K562 (cell line): Measurements from ENCODE around the gene PACSIN2. TPM values are rescaled to one million over a fixed set of nuclear protein-coding genes. Genes with fewer than 3 reads are reported as not detected.

Experiments used
- CBFA2T3 ChIP-seq: fragments of 450-650 bp; IDR thresholded peaks from 2 replicates; pipeline ENCODE4 v1.6.1; 2017
- CEBPB ChIP-seq: fragments of 450-650 bp; IDR thresholded peaks from 2 replicates; pipeline ENCODE4 v1.6.1; 2016; ENCODE audit warnings: missing genetic modification characterization, missing compliant biosample characterization
- DPF2 ChIP-seq: fragments of 450-650 bp; IDR thresholded peaks from 2 replicates; pipeline ENCODE4 v1.6.1; 2016
- FOXK2 ChIP-seq, 2 experiments: fragments of 450-650 bp; IDR thresholded peaks in 1 of 2; conservative IDR thresholded peaks in 1 of 2; 2 replicates each; pipeline ENCODE4 v1.6.1; 2016; ENCODE audit warnings: low read depth in 2 of 2, mild to moderate bottlenecking in 1 of 2
- HDAC1 ChIP-seq, 2 experiments: fragments of 450-650 bp; IDR thresholded peaks; 2 replicates each; pipeline ENCODE4 v1.6.1; 2016 to 2017; ENCODE audit warnings: inconsistent platforms in 1 of 2, mild to moderate bottlenecking in 1 of 2, moderate library complexity in 1 of 2
- HDAC2 ChIP-seq: fragments of 450-650 bp; IDR thresholded peaks from 2 replicates; pipeline ENCODE4 v1.6.1; 2016; ENCODE audit warnings: mild to moderate bottlenecking
- NCOR1 ChIP-seq: fragments of 450-650 bp; IDR thresholded peaks from 2 replicates; pipeline ENCODE4 v1.6.1; 2016; ENCODE audit warnings: mild to moderate bottlenecking, moderate library complexity
- TFAP4 ChIP-seq: sonication (generic); formaldehyde crosslinking; IDR thresholded peaks from 2 replicates; pipeline ENCODE4 v1.8.0; 2022; ENCODE audit warnings: missing genetic modification reagents, mild to moderate bottlenecking, moderate library complexity, borderline replicate concordance
- polyA plus RNA-seq, 8 experiments: library from polyadenylated mRNA; depleted of rRNA in 4 of 8; stranded (reverse) in 5 of 8; unstranded in 3 of 8; fragments of >200 nt; fragmentation: Nextera tagmentation in 2 of 8; fragmentation: Illumina TruSeq in 1 of 8; extraction: Ambion mirVana in 2 of 8; extraction: Trizol in 1 of 8; gene quantifications; 2 replicates each; pipeline versions ENCODE4 v1.2.1 to v1.2.3, GENCODE V29; 2011 to 2014; ENCODE audit warnings: inconsistent platforms in 1 of 8, missing spikeins in 1 of 8
- total RNA-seq, 7 experiments: library from RNA; depleted of rRNA in 6 of 7; stranded (reverse); fragments of >200 nt in 6 of 7; fragmentation: Illumina TruSeq in 2 of 7; extraction: Trizol in 2 of 7; gene quantifications; 2 replicates each; pipeline versions ENCODE4 v1.2.1 to v1.2.3, GENCODE V29; 2011 to 2021; ENCODE audit warnings: low replicate concordance in 1 of 7
- TF ChIP-seq, protein P1 (sequence below), 2 experiments: IDR thresholded peaks; 2 replicates each; pipeline ENCODE4 v1.6.1; 2012; ENCODE audit warnings: improper control_type of control experiment in 2 of 2, low read depth in 2 of 2, low read length in 2 of 2, borderline replicate concordance in 1 of 2
- TF ChIP-seq, protein P2 (sequence below), 3 experiments: fragments of 200-800 bp in 1 of 3; fragments of 250-450 bp in 1 of 3; fragments of 450-650 bp in 1 of 3; sonication (Bioruptor Pico) in 1 of 3; sonication (Bioruptor generic) in 1 of 3; formaldehyde crosslinking in 1 of 3; IDR thresholded peaks; 2 replicates each; pipeline versions ENCODE4 v1.6.1 to v1.8.0; 2016 to 2022; ENCODE audit warnings: mild to moderate bottlenecking in 2 of 3, missing genetic modification characterization in 2 of 3, missing compliant biosample characterization in 1 of 3, moderate library complexity in 1 of 3
- TF ChIP-seq, protein P3 (sequence below): fragments of 450-650 bp; IDR thresholded peaks from 2 replicates; pipeline ENCODE4 v1.6.1; 2017; ENCODE audit warnings: antibody characterized with exemption, mild to moderate bottlenecking
- TF ChIP-seq, protein P4 (sequence below), 2 experiments: fragments of 450-650 bp in 1 of 2; sonication (generic) in 1 of 2; formaldehyde crosslinking in 1 of 2; IDR thresholded peaks in 1 of 2; conservative IDR thresholded peaks in 1 of 2; 2 replicates each; pipeline versions ENCODE4 v1.6.1 to v1.8.1; 2016 to 2023; ENCODE audit warnings: mild to moderate bottlenecking in 2 of 2, moderate library complexity in 2 of 2, inconsistent platforms in 1 of 2, missing genetic modification reagents in 1 of 2

PACSIN2 gene
- total and polyA plus RNA-seq, 9 of the 15 experiments (the other 6 are each of a cell fraction or from before 2014, with no cell fraction given), result 0.45 to 45.1 (median 23.9) TPM

DNA sequence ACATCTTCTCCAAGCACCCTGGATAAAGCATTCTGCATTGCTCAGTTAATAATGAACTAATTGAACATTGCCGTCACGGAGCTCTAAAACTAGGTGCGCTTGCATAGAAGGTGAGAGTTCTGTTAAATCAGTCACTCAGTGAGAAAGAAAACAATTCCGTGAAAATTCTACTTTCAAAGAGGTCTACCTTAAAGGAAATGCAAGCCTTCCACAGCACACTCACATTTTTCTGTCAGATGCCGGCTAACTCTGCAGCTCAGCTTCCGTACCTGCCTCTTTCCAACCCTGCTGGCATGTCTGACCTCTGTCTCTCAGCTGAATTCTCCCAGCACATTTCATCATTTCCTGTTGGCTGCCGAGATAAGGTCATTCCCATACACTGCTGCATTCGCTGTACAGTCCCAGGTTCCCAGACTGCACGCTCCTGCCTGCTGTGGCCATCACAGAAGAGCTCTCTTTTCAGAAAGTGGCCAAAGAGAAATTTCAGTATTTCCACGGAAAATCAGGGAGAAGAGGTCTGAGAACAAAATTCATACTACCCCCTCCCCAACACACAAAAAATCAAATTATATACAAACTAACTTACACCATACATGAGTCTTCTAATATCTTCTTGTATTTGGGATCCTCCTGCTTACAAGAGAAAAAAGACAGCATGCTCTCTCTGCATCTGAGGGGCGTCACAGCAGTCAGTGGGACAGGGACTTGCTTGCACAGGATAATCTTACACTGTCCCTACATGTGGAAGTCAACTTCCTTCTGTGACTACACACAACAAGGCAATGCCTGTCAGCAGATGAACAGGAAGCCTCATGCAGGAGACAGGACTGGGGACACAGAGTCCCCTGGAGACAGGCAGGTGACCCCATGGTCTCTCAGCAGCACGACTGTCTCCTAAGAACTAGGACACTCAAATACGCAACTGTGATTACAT is 55.1 kb downstream of the PACSIN2 start (continued):
- TF ChIP-seq, protein P1, sequence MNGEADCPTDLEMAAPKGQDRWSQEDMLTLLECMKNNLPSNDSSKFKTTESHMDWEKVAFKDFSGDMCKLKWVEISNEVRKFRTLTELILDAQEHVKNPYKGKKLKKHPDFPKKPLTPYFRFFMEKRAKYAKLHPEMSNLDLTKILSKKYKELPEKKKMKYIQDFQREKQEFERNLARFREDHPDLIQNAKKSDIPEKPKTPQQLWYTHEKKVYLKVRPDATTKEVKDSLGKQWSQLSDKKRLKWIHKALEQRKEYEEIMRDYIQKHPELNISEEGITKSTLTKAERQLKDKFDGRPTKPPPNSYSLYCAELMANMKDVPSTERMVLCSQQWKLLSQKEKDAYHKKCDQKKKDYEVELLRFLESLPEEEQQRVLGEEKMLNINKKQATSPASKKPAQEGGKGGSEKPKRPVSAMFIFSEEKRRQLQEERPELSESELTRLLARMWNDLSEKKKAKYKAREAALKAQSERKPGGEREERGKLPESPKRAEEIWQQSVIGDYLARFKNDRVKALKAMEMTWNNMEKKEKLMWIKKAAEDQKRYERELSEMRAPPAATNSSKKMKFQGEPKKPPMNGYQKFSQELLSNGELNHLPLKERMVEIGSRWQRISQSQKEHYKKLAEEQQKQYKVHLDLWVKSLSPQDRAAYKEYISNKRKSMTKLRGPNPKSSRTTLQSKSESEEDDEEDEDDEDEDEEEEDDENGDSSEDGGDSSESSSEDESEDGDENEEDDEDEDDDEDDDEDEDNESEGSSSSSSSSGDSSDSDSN (IDR thresholded peaks at IDR 0.05; ENCODE audit: borderline replicate concordance in 1 of 2, low read depth in 2 of 2, low read length in 2 of 2), result no peak
- TF ChIP-seq, protein P2, sequence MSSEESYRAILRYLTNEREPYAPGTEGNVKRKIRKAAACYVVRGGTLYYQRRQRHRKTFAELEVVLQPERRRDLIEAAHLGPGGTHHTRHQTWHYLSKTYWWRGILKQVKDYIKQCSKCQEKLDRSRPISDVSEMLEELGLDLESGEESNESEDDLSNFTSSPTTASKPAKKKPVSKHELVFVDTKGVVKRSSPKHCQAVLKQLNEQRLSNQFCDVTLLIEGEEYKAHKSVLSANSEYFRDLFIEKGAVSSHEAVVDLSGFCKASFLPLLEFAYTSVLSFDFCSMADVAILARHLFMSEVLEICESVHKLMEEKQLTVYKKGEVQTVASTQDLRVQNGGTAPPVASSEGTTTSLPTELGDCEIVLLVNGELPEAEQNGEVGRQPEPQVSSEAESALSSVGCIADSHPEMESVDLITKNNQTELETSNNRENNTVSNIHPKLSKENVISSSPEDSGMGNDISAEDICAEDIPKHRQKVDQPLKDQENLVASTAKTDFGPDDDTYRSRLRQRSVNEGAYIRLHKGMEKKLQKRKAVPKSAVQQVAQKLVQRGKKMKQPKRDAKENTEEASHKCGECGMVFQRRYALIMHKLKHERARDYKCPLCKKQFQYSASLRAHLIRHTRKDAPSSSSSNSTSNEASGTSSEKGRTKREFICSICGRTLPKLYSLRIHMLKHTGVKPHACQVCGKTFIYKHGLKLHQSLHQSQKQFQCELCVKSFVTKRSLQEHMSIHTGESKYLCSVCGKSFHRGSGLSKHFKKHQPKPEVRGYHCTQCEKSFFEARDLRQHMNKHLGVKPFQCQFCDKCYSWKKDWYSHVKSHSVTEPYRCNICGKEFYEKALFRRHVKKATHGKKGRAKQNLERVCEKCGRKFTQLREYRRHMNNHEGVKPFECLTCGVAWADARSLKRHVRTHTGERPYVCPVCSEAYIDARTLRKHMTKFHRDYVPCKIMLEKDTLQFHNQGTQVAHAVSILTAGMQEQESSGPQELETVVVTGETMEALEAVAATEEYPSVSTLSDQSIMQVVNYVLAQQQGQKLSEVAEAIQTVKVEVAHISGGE (CRISPR knock-in tag; IDR thresholded peaks at IDR 0.05), result peak in 1 of 3 experiments; percentile 40; a peak in 1 of 6 replicates
- TF ChIP-seq, protein P3, sequence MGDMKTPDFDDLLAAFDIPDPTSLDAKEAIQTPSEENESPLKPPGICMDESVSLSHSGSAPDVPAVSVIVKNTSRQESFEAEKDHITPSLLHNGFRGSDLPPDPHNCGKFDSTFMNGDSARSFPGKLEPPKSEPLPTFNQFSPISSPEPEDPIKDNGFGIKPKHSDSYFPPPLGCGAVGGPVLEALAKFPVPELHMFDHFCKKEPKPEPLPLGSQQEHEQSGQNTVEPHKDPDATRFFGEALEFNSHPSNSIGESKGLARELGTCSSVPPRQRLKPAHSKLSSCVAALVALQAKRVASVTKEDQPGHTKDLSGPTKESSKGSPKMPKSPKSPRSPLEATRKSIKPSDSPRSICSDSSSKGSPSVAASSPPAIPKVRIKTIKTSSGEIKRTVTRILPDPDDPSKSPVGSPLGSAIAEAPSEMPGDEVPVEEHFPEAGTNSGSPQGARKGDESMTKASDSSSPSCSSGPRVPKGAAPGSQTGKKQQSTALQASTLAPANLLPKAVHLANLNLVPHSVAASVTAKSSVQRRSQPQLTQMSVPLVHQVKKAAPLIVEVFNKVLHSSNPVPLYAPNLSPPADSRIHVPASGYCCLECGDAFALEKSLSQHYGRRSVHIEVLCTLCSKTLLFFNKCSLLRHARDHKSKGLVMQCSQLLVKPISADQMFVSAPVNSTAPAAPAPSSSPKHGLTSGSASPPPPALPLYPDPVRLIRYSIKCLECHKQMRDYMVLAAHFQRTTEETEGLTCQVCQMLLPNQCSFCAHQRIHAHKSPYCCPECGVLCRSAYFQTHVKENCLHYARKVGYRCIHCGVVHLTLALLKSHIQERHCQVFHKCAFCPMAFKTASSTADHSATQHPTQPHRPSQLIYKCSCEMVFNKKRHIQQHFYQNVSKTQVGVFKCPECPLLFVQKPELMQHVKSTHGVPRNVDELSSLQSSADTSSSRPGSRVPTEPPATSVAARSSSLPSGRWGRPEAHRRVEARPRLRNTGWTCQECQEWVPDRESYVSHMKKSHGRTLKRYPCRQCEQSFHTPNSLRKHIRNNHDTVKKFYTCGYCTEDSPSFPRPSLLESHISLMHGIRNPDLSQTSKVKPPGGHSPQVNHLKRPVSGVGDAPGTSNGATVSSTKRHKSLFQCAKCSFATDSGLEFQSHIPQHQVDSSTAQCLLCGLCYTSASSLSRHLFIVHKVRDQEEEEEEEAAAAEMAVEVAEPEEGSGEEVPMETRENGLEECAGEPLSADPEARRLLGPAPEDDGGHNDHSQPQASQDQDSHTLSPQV, result 0 out of 2 replicates have a peak, but pooled peaks have one; percentile 48
- TF ChIP-seq CEBPB (peak; percentile 85), TFAP4 (CRISPR knock-in tag) (peak; percentile 94), HDAC2 (peak; percentile 52; the same call in 1 of the 2 replicates), CBFA2T3 (peak; percentile 61), FOXK2 (conservative IDR thresholded peaks at IDR 0.05 in 1 of 2, IDR thresholded peaks at IDR 0.05 in 1 of 2; ENCODE audit: low read depth in 2 of 2) (peak in 1 of 2 experiments; percentile 17; a peak in 1 of 4 replicates), DPF2 (peak; percentile 79), HDAC1 (IDR thresholded peaks at IDR 0.05) (peak in 1 of 2 experiments; percentile 91; a peak in 2 of 4 replicates), NCOR1 (peak; percentile 59; the same call in 1 of the 2 replicates)
- TF ChIP-seq, protein P4, sequence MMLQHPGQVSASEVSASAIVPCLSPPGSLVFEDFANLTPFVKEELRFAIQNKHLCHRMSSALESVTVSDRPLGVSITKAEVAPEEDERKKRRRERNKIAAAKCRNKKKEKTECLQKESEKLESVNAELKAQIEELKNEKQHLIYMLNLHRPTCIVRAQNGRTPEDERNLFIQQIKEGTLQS (IDR thresholded peaks at IDR 0.05), result peak; percentile 94
- TF ChIP-seq, protein P4 (CRISPR knock-in tag; conservative IDR thresholded peaks at IDR 0.05), result peak; percentile 68
